Lower leg skin (tissue), 4 donors: ENCODE measurements around the gene NAV2. TPM values are rescaled to one million over a fixed set of nuclear protein-coding genes. Genes with fewer than 3 reads are reported as not detected.
"Not testable (repeated sequence)": the region's sequence is repeated elsewhere in the genome, so short reads cannot be mapped to it uniquely, and the experiment has no call there.

Source experiments
- DNase-seq, 2 donors: peaks; one replicate each; pipeline ENCODE4 v3.0.0-alpha.2; 2019; ENCODE audit warnings: low spot score in 2 of 2
- H3K4me3 ChIP-seq: fragments of 200-600 bp; sonication (generic); 2 replicates; pipeline ENCODE4 v1.5.1; 2017; ENCODE audit warnings: mild to moderate bottlenecking, low read depth; ENCODE audit not compliant: poor library complexity, severe bottlenecking
- POLR2A ChIP-seq, 2 donors: fragments of 450-650 bp; IDR thresholded peaks; one replicate each; pipeline ENCODE4 v1.6.1; 2016 to 2017; ENCODE audit warnings: antibody characterized with exemption in 2 of 2, mild to moderate bottlenecking in 1 of 2, moderate library complexity in 1 of 2
- WGBS, 2 donors: methylation state at CpG; one replicate each; pipeline ENCODE4 v1.1.5; 2018; 5-methylcytosine and 5-hydroxymethylcytosine counted together
- intact Hi-C: fragments of 100-400 bp; cut with DNase I; formaldehyde crosslinking; loops from one replicate; pipeline ENCODE4 v1.15.0; 2023; ENCODE audit warnings: low total_unique reads
- total RNA-seq, 4 donors: library from RNA; depleted of rRNA; stranded (reverse); fragments of >200 nt; gene quantifications; one replicate each; pipeline ENCODE4 v1.1.0, GENCODE V29; 2016
- TF ChIP-seq, protein P1 (sequence below), 3 donors: fragments of 450-650 bp; IDR thresholded peaks; one replicate each; pipeline ENCODE4 v1.5.1; 2016; ENCODE audit warnings: antibody characterized with exemption in 3 of 3, mild to moderate bottlenecking in 3 of 3, moderate library complexity in 2 of 3

The NAV2 gene
- total RNA-seq, 4 donors from 2014 or later = 5.8 to 30.7 (median 21.0) TPM

DNA sequence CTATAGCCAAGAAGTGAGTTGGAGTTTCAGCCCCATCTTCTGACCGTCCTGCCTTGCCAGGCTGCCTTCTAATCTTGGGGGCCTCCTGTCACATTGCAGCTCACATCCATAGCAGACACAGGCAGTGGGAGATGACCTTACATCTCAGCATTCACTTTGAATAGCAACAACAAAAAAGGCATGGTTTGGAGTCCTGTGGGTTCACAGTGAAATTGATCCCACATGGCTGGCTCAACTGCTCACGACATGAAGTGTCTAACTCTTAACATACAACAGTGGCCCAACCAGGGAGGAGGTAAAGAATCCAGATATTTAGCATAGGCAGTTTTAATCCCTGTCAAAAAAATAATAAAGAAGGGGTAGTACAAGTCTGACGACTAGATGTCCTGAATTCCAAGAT lies 409.5 kb downstream of the NAV2 start:
- 72 to 76% methylated on average over 3 of the region's 3 CpGs for WGBS, 2 donors
- intact Hi-C loops = loop anchor here (10.0 kb wide), 1 partner anchor 233 kb away; no protein-coding TSS in a partner anchor
- no peak for TF ChIP-seq POLR2A (IDR thresholded peaks at IDR 0.05)
- TF ChIP-seq, protein P1, sequence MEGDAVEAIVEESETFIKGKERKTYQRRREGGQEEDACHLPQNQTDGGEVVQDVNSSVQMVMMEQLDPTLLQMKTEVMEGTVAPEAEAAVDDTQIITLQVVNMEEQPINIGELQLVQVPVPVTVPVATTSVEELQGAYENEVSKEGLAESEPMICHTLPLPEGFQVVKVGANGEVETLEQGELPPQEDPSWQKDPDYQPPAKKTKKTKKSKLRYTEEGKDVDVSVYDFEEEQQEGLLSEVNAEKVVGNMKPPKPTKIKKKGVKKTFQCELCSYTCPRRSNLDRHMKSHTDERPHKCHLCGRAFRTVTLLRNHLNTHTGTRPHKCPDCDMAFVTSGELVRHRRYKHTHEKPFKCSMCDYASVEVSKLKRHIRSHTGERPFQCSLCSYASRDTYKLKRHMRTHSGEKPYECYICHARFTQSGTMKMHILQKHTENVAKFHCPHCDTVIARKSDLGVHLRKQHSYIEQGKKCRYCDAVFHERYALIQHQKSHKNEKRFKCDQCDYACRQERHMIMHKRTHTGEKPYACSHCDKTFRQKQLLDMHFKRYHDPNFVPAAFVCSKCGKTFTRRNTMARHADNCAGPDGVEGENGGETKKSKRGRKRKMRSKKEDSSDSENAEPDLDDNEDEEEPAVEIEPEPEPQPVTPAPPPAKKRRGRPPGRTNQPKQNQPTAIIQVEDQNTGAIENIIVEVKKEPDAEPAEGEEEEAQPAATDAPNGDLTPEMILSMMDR (IDR thresholded peaks at IDR 0.05) = no peak
- H3K4me3 ChIP-seq = no peak overlapping the region
- DNase-seq = no peak

DNA sequence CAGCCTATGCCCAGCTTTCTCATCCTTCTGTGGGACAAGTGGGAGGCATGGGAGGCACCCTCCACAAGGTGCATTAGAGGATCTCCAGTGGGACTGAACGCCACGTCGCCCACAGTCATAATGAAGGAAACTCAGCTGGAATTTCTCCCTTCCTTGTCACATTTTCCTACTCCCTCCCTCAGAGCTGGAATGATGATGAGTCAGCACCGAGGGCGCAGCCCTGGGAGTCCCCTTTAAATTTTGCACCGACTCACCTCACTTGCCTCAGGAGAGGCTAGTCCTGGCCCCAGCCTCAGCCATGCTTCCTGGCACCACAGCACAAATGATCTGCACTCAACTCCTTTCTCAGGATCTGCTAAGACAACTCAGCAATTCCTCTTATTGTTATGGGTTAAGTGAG lies 413.3 kb downstream of the NAV2 start:
- no peak for TF ChIP-seq POLR2A (IDR thresholded peaks at IDR 0.05)
- TF ChIP-seq, protein P1 (IDR thresholded peaks at IDR 0.05) = no peak
- no peak for DNase-seq
- intact Hi-C loops = loop anchor here (10.0 kb wide), 1 partner anchor 229 kb away; no protein-coding TSS in a partner anchor
- no peak overlapping the region for H3K4me3 ChIP-seq
- WGBS, 2 donors = 70 to 72% methylated on average over 6 of the region's 6 CpGs

DNA sequence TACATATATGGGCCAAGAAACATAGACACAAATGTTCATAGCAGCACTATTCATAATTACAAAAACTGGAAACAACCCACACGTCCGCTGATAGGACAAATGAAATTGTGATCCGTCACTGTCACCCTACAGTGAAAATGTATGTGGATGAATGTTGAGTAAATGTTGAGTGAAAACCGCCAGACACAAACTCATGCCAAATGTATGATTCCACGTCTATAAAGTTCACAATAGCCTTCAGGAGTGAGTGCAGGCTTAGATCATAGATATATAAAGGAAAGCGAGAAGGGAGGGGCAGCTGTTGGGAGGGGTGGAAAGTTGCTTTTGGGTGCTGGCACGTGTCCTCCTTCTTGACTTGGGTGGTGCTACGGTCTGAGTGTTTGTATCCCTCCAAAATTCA lies 414.1 kb downstream of the NAV2 start:
- WGBS, 2 donors = 78 to 81% methylated on average over 8 of the region's 8 CpGs
- intact Hi-C loops = loop anchor here (10.0 kb wide), 1 partner anchor 228 kb away; no protein-coding TSS in a partner anchor
- TF ChIP-seq, protein P1 (IDR thresholded peaks at IDR 0.05) = no peak
- TF ChIP-seq POLR2A (IDR thresholded peaks at IDR 0.05) = no peak
- no peak for DNase-seq
- H3K4me3 ChIP-seq = no peak overlapping the region

DNA sequence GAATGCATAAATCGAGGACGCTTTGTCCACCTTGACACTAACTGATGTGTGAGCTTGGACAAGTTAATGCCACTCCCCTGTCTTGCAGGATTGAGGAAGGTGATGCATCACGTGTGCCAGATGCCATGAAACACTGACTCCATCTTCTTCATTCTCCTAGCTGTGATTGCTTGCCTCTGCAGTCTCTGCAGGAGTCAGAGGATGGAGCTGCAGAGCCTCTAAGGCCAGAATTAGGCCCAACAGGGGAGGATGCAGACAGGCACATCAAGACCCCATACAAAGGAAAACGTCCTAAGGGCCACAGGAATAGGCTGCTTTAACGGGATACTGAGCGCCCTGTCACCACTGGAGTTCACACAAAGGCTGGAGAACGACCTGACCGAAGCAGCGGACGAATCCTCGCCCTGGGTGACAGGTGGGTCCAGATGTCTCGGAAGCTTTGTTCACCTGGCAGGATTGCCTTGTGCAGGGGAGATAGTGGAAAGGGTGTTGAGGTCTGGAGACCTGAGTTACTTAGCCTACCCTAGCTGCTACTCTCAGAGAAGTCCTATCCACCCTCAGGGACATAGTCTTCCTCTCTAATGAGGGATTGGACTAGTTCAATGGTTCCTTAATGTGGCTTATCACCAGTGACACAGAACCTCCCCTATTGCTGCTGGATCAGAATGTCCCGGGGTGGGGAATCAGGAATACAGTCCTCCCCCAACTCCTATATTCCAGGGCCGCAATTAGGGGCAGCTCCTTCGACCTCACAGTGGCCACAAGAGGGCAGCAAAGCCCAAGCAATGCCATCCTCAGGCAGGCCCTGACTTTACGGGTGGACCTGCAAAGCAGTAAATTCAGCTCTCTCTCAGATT lies 415.3 kb downstream of the NAV2 start:
- TF ChIP-seq, protein P1 (IDR thresholded peaks at IDR 0.05) = peak in 1 of 3 donors; percentile 40
- TF ChIP-seq POLR2A (IDR thresholded peaks at IDR 0.05) = no peak
- DNase-seq = peak; percentile 59 to 94
- intact Hi-C loops = loop anchor here (10.0 kb wide), 1 partner anchor 227 kb away; no protein-coding TSS in a partner anchor

DNA sequence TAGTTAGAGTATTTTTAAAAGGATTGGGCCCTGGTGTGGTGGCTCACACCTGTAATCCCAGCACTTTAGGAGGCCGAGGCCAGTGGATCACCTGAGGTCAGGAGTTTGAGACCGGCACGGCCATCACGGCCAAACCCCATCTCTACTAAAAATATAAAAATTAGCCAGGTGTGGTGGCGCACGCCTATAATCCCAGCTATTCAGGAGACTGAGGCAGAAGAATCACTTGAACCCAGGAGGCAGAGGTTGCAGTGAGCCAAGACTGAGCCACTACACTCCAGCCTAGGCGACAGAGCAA lies 415.8 kb downstream of the NAV2 start:
- not testable (repeated sequence) for DNase-seq, H3K4me3 ChIP-seq
- WGBS, 2 donors = 86 to 93% methylated on average over 7 of the region's 7 CpGs
- intact Hi-C loops = loop anchor here (10.0 kb wide), 1 partner anchor 226 kb away; no protein-coding TSS in a partner anchor

More for the DNA sequence above, 415.3 kb downstream of the NAV2 start:
- no peak overlapping the region for H3K4me3 ChIP-seq
- WGBS, 2 donors = 62 to 65% methylated on average over 16 of the region's 16 CpGs

DNA sequence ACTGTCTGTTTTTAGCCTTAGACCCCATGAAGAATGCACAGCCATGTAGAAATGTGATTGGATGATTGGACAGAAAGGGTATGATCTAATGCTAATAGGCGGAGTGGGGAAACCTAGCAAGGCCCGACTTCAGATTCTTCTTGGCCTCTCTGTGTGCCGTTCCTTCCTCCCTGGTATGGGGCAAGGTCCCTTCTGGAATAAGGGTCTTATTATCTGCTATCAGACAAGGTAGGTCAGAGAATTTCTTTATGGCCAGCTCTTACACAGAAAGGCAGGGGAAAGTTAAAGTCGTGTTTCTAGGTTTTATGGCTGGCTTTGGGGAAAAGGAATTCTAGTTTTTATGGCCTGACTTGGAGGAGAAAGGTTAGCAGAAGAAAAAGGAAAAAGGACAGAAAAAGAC lies 417.0 kb downstream of the NAV2 start:
- TF ChIP-seq, protein P1 (IDR thresholded peaks at IDR 0.05) = no peak
- TF ChIP-seq POLR2A (IDR thresholded peaks at IDR 0.05) = no peak
- DNase-seq = no peak
- H3K4me3 ChIP-seq = no peak overlapping the region
- 81 to 87% methylated on average over 4 of the region's 4 CpGs for WGBS, 2 donors
- intact Hi-C loops = loop anchor here (5.0 to 10.0 kb wide), 3 partner anchors 177 to 565 kb away; no protein-coding TSS in a partner anchor
